Right lobe of liver (tissue), 6 donors: ENCODE data around the gene NPFF. TPM values are rescaled to one million over a fixed set of nuclear protein-coding genes. Genes with fewer than 3 reads are reported as not detected.

ENCODE experiments used
- ATAC-seq, 4 donors: fragments of 200-7000 bp; cut with Tn5 transposase; one replicate each; pipeline ENCODE4 v1.9.1; 2020; ENCODE audit warnings: mild to moderate bottlenecking in 4 of 4, moderate library complexity in 4 of 4
- DNase-seq, 3 donors: peaks; one replicate each; pipeline ENCODE4 v3.0.0-alpha.2; 2020
- H3K27ac ChIP-seq, 3 donors: fragments of 200-600 bp; one replicate each; pipeline ENCODE4 v1.8.0; 2022
- H3K27me3 ChIP-seq, 2 donors: fragments of 200-600 bp; one replicate each; pipeline ENCODE4 v1.8.0; 2022
- H3K36me3 ChIP-seq, 4 donors: fragments of 200-600 bp; sonication (generic) in 1 of 4; one replicate each; pipeline versions ENCODE4 v1.5.1 to v1.8.0; 2017 to 2022; ENCODE audit warnings: control low read depth in 1 of 4
- H3K4me1 ChIP-seq, 4 donors: fragments of 200-600 bp; sonication (generic) in 1 of 4; one replicate each; pipeline versions ENCODE4 v1.5.1 to v1.8.0; 2017 to 2022; ENCODE audit warnings: control low read depth in 1 of 4
- H3K4me3 ChIP-seq, 3 donors: fragments of 200-600 bp; one replicate each; pipeline ENCODE4 v1.8.0; 2022
- H3K9me3 ChIP-seq, 4 donors: fragments of 200-600 bp; sonication (generic) in 1 of 4; one replicate each; pipeline versions ENCODE4 v1.5.1 to v1.8.0; 2017 to 2022; ENCODE audit warnings: control low read depth in 1 of 4
- CTCF ChIP-seq, 4 donors: fragments of 200-600 bp in 3 of 4; fragments of 450-650 bp in 1 of 4; IDR thresholded peaks; one replicate each; pipeline versions ENCODE4 v1.5.1 to v1.8.0; 2016 to 2022; ENCODE audit warnings: antibody characterized with exemption in 4 of 4, mild to moderate bottlenecking in 2 of 4
- POLR2A ChIP-seq: fragments of 450-650 bp; IDR thresholded peaks from one replicate; pipeline ENCODE4 v1.6.1; 2017; ENCODE audit warnings: antibody characterized with exemption, mild to moderate bottlenecking
- WGBS: methylation state at CpG from one replicate; pipeline ENCODE4 v1.1.6; 2018; ENCODE audit warnings: low coverage, low lambda C conversion rate; ENCODE audit not compliant: insufficient coverage; ENCODE audit errors: missing lambda C conversion rate; 5-methylcytosine and 5-hydroxymethylcytosine counted together
- intact Hi-C, 2 donors: fragments of 100-400 bp; cut with DNase I; formaldehyde crosslinking; loops; one replicate each; pipeline versions ENCODE4 v1.11.2 to v1.14.1; 2022
- total RNA-seq, 6 experiments: library from RNA; depleted of rRNA in 2 of 6; stranded (reverse); fragments of >200 nt in 2 of 6; fragmentation: NEBNext Ultra II Directional in 3 of 6; extraction: Animal tissue kit (Norgen Biotek cat#: 25700) in 3 of 6; gene quantifications; one replicate each; pipeline versions ENCODE4 v1.1.0 to v1.2.4, GENCODE V29; 2016 to 2023
- donor health status: DM: no; HTN: yes; CAD: no.
- donor health status: DM: no; HTN: no; CAD: no.
- donor health status: DM: no; HTN: no; CAD: no.
- donor health status: DM: no; HTN: yes; CAD: no.
- donor health status: DM: no; HTN: yes; CAD: no.

NPFF gene
- total RNA-seq, 6 experiments from 2014 or later, result not detected

- H3K27ac ChIP-seq, result no peak overlapping the region
- TF ChIP-seq POLR2A, result no peak
- no peak for TF ChIP-seq CTCF (IDR thresholded peaks at IDR 0.05)
Measured at GRCh38 chr12:53533471-53533870, 26.2 kb upstream of the NPFF start.

GRCh38 chr12:53532524-53533445 lies 25.5 kb upstream of the NPFF start:
- Histone ChIP-seq H3K4me3 (no peak overlapping the region), H3K9me3 (no peaks in the 10 kb centered on the region), H3K36me3 (peaks cover 7 to 87% (median 46%) of the 10 kb centered on the region in 4 donors), H3K27ac (no peak overlapping the region), H3K4me1 (peaks cover 0 to 7% (median 3%) of the 10 kb centered on the region in 4 donors), H3K27me3 (no peaks in the 10 kb centered on the region)
- ATAC-seq, result peak; percentile 26 to 62 (median 39)
- 85% methylated on average over 7 of the region's 7 CpGs for WGBS
- intact Hi-C loops, result no loop called here
- TF ChIP-seq CTCF (IDR thresholded peaks at IDR 0.05) (no peak), POLR2A (no peak)
- no peak for DNase-seq

More at GRCh38 chr12:53533471-53533870, 26.2 kb upstream of the NPFF start:
- Histone ChIP-seq H3K36me3 (peaks cover 7 to 86% (median 46%) of the 10 kb centered on the region in 4 donors), H3K4me1 (peaks cover 0 to 14% (median 3%) of the 10 kb centered on the region in 4 donors), H3K9me3 (no peaks in the 10 kb centered on the region), H3K27me3 (no peaks in the 10 kb centered on the region), H3K4me3 (no peak overlapping the region)
- WGBS, result 79% methylated on average over 2 of the region's 2 CpGs
- DNase-seq, result no peak
- intact Hi-C loops, result no loop called here
- ATAC-seq, result peak in 1 of 4 donors; percentile 14

GRCh38 chr12:53532021-53532420 lies 24.7 kb upstream of the NPFF start:
- no peaks in the 10 kb centered on the region for H3K27me3 ChIP-seq
- DNase-seq (no peak), ATAC-seq (no peak)
- no peak overlapping the region for H3K4me3 ChIP-seq
- TF ChIP-seq POLR2A, result no peak
- no peak for TF ChIP-seq CTCF (IDR thresholded peaks at IDR 0.05)
- H3K4me1 ChIP-seq, result peaks cover 0 to 3% (median 0%) of the 10 kb centered on the region in 4 donors
- H3K36me3 ChIP-seq, result peaks cover 7 to 84% (median 40%) of the 10 kb centered on the region in 4 donors
- H3K27ac ChIP-seq, result no peak overlapping the region
- H3K9me3 ChIP-seq, result no peaks in the 10 kb centered on the region
- WGBS, result 100% methylated on average over 1 of the region's 3 CpGs
- intact Hi-C loops, result no loop called here

GRCh38 chr12:53530920-53531319 lies 23.6 kb upstream of the NPFF start:
- no peak for TF ChIP-seq CTCF (IDR thresholded peaks at IDR 0.05)
- no peak for TF ChIP-seq POLR2A
- WGBS, result 92% methylated on average over 3 of the region's 4 CpGs
- DNase-seq, result no peak
- Histone ChIP-seq H3K36me3 (peaks cover 7 to 82% (median 33%) of the 10 kb centered on the region in 4 donors), H3K4me3 (no peak overlapping the region), H3K27ac (no peak overlapping the region), H3K4me1 (peaks cover 0 to 3% (median 0%) of the 10 kb centered on the region in 4 donors), H3K9me3 (no peaks in the 10 kb centered on the region), H3K27me3 (no peaks in the 10 kb centered on the region)
- ATAC-seq, result no peak
- intact Hi-C loops, result no loop called here
